Measurements from ENCODE around the gene TDRD12. TPM values are rescaled to one million over a fixed set of nuclear protein-coding genes. Genes with fewer than 3 reads are reported as not detected.
A peak's percentile ranks its signal among the peaks of the same experiment; 100 is the strongest.

The TDRD12 gene
- total RNA-seq (2021) (0.25 and 0.33 TPM in 2 replicates), Bru-seq, nascent RNA (percentile 10 among the genes with signal in this experiment), BruChase-seq, experiment 1, labeled RNA remaining after a 2-hour chase (percentile 17 among the genes with signal in this experiment), BruChase-seq, experiment 2, labeled RNA remaining after a 6-hour chase (percentile 11 among the genes with signal in this experiment)
- long read RNA-seq: 0 reads

GRCh38 chr19:32719611-32720059 lies at the start of gene TDRD12:
Gene TDRD12 (plus strand): TSS chr19:32719767. CDS start chr19:32720073, 306 bp downstream.
- Histone ChIP-seq H2AFZ (no peak within 1 kb of the TSS), H3K4me2 (no peak within 1 kb of the TSS), H3K4me3 (no peak within 1 kb of the TSS), H3K4me1 (replicated peaks; ENCODE audit: insufficient read depth) (no peaks in the 10 kb centered on the region), H4K20me1 (ENCODE audit: insufficient read depth) (no peaks in the 10 kb centered on the region), H3K27ac (no peak within 1 kb of the TSS), H3K9me2 (ENCODE audit: insufficient read depth) (no peaks in the 10 kb centered on the region), H3K79me2 (ENCODE audit: low read depth) (no peaks in the 10 kb centered on the region), H3F3A (ENCODE audit: insufficient read depth, low read depth) (peaks cover 9% of the 10 kb centered on the region; the same call in 1 of the 2 replicates), H3K36me3 (ENCODE audit: low read depth) (no peaks in the 10 kb centered on the region), H3K9me3 (ENCODE audit: insufficient read depth, low read depth) (no peaks in the 10 kb centered on the region), H3K27me3 (ENCODE audit: insufficient read depth, low read depth) (no peaks in the 10 kb centered on the region)
- BruUV-seq (replicated peaks): no TSS peak
- CTCF ChIA-PET: no interaction called here
- TF ChIP-seq, protein P1, sequence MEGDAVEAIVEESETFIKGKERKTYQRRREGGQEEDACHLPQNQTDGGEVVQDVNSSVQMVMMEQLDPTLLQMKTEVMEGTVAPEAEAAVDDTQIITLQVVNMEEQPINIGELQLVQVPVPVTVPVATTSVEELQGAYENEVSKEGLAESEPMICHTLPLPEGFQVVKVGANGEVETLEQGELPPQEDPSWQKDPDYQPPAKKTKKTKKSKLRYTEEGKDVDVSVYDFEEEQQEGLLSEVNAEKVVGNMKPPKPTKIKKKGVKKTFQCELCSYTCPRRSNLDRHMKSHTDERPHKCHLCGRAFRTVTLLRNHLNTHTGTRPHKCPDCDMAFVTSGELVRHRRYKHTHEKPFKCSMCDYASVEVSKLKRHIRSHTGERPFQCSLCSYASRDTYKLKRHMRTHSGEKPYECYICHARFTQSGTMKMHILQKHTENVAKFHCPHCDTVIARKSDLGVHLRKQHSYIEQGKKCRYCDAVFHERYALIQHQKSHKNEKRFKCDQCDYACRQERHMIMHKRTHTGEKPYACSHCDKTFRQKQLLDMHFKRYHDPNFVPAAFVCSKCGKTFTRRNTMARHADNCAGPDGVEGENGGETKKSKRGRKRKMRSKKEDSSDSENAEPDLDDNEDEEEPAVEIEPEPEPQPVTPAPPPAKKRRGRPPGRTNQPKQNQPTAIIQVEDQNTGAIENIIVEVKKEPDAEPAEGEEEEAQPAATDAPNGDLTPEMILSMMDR (conservative IDR thresholded peaks at IDR 0.05): no peak
- POLR2A ChIA-PET (ENCODE audit: unreplicated experiment): no interaction called here
- intact Hi-C loops (cut with micrococcal nuclease; ENCODE audit: unreplicated experiment): no loop called here
- DNase-seq: no peak

- H3K27ac ChIP-seq: no peak overlapping the region
- H3K4me1 ChIP-seq (replicated peaks; ENCODE audit: insufficient read depth): peaks cover 10% of the 10 kb centered on the region; the same call in 1 of the 2 replicates
- no peaks in the 10 kb centered on the region for H3K27me3 ChIP-seq (ENCODE audit: insufficient read depth, low read depth)
- intact Hi-C loops (cut with micrococcal nuclease; ENCODE audit: unreplicated experiment): no loop called here
- no TSS peak for BruUV-seq (replicated peaks)
- ChIA-PET POLR2A (ENCODE audit: unreplicated experiment) (no interaction called here), CTCF (no interaction called here)
- H3K79me2 ChIP-seq (ENCODE audit: low read depth): peaks cover 73% of the 10 kb centered on the region
- no peak overlapping the region for H2AFZ ChIP-seq
- H3K4me3 ChIP-seq: no peak overlapping the region
- H3K9me2 ChIP-seq (ENCODE audit: insufficient read depth): no peaks in the 10 kb centered on the region
- peaks cover 65% of the 10 kb centered on the region for H4K20me1 ChIP-seq (ENCODE audit: insufficient read depth)
- H3F3A ChIP-seq (ENCODE audit: insufficient read depth, low read depth): no peaks in the 10 kb centered on the region
- TF ChIP-seq, protein P1 (conservative IDR thresholded peaks at IDR 0.05): no peak
- no peak for TF ChIP-seq EZH2 (IDR thresholded peaks at IDR 0.05; ENCODE audit: low read depth)
- H3K9me3 ChIP-seq (ENCODE audit: insufficient read depth, low read depth): no peaks in the 10 kb centered on the region
- H3K4me2 ChIP-seq: no peak overlapping the region
- H3K36me3 ChIP-seq (ENCODE audit: low read depth): 0 out of 2 replicates have a peak, but pooled peaks cover 2% of the 10 kb centered on the region
- DNase-seq: no peak
Observed at GRCh38 chr19:32671883-32672593, 47.5 kb upstream of the TDRD12 start.

DNA sequence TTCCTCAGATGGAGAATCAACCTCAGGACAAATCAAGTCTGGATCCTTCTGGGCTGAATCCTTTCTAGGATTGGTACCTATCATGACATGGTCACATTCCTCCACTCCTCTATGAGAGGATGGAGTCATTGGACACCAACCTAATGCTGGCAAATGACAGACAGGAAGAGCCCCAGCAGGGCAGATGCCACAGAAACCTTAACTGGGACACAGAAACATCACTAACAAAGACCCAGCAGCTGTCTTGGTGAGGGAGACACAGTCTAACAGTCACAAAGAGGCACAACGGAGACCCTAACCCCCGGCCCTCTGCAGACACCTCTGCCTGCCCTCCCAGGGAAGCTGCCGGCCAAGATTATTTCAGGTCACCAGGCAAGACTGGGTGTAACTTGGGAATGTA lies 46.7 kb upstream of the TDRD12 start:
- CTCF ChIA-PET: no interaction called here
- POLR2A ChIA-PET (ENCODE audit: unreplicated experiment): interaction anchor here (0.7 kb wide), 1 partner anchor 116 kb away, joined by 5 read pairs; no protein-coding TSS in a partner anchor
- no TSS peak for BruUV-seq (replicated peaks)
- peaks cover 4% of the 10 kb centered on the region; the same call in 1 of the 2 replicates for H3F3A ChIP-seq (ENCODE audit: insufficient read depth, low read depth)
- peak overlapping the region; percentile 100; the same call in 1 of the 2 replicates for H3K4me2 ChIP-seq
- intact Hi-C loops (cut with micrococcal nuclease; ENCODE audit: unreplicated experiment): no loop called here
- H3K9me3 ChIP-seq (ENCODE audit: insufficient read depth, low read depth): no peaks in the 10 kb centered on the region
- no peak for DNase-seq
- H3K27ac ChIP-seq: no peak overlapping the region
- no peaks in the 10 kb centered on the region for H3K9me2 ChIP-seq (ENCODE audit: insufficient read depth)
- H3K27me3 ChIP-seq (ENCODE audit: insufficient read depth, low read depth): no peaks in the 10 kb centered on the region
- peaks cover 64% of the 10 kb centered on the region for H4K20me1 ChIP-seq (ENCODE audit: insufficient read depth)
- H3K4me3 ChIP-seq: no peak overlapping the region
- TF ChIP-seq, protein P1 (conservative IDR thresholded peaks at IDR 0.05): no peak
- TF ChIP-seq EZH2 (IDR thresholded peaks at IDR 0.05; ENCODE audit: low read depth): no peak
- H3K4me1 ChIP-seq (replicated peaks; ENCODE audit: insufficient read depth): peaks cover 10% of the 10 kb centered on the region; the same call in 1 of the 2 replicates
- peaks cover 66% of the 10 kb centered on the region for H3K79me2 ChIP-seq (ENCODE audit: low read depth)
- H2AFZ ChIP-seq: no peak overlapping the region
- no peaks in the 10 kb centered on the region for H3K36me3 ChIP-seq (ENCODE audit: low read depth)

All from PC-9 (cell line).